ENCODE measurements around the gene AMOTL1.
"Not testable (repeated sequence)": the region's sequence is repeated elsewhere in the genome, so short reads cannot be mapped to it uniquely, and the experiment has no call there.

AMOTL1 gene

DNA sequence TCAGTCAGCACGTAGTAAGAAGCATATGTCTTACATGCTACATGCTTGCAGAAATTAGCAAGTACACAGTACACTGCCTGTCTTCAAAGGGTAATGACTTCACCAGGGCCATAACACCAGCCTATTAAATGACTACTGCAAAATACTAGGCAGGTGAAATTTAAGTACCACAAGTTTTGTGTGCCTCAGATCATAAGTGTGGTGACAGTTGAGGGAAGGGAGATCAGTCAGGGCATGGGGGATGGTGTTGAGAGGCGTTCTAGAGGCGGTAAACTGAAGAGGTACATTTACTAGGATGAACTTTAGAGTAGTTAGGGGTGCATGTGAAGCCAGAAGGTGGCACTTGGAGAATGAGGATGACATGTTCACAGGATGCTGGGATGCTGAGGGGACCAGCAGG is 22.0 kb downstream of the AMOTL1 start:
- H3K4me3 ChIP-seq (replicated peaks; ENCODE audit: low read depth, low read length): no peak overlapping the region
- H3K36me3 ChIP-seq (ENCODE audit: control insufficient read depth, insufficient read depth, low read length): no peaks in the 10 kb centered on the region
- no peaks in the 10 kb centered on the region for H3K27me3 ChIP-seq (replicated peaks; ENCODE audit: control insufficient read depth, insufficient read depth, low read length)
- DNase-seq (ENCODE audit: extremely low read depth, insufficient read length): no peak
- TF ChIP-seq, protein P1, sequence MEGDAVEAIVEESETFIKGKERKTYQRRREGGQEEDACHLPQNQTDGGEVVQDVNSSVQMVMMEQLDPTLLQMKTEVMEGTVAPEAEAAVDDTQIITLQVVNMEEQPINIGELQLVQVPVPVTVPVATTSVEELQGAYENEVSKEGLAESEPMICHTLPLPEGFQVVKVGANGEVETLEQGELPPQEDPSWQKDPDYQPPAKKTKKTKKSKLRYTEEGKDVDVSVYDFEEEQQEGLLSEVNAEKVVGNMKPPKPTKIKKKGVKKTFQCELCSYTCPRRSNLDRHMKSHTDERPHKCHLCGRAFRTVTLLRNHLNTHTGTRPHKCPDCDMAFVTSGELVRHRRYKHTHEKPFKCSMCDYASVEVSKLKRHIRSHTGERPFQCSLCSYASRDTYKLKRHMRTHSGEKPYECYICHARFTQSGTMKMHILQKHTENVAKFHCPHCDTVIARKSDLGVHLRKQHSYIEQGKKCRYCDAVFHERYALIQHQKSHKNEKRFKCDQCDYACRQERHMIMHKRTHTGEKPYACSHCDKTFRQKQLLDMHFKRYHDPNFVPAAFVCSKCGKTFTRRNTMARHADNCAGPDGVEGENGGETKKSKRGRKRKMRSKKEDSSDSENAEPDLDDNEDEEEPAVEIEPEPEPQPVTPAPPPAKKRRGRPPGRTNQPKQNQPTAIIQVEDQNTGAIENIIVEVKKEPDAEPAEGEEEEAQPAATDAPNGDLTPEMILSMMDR (IDR thresholded peaks at IDR 0.05; ENCODE audit: insufficient read depth, low read length, poor library complexity, severe bottlenecking): no peak

DNA sequence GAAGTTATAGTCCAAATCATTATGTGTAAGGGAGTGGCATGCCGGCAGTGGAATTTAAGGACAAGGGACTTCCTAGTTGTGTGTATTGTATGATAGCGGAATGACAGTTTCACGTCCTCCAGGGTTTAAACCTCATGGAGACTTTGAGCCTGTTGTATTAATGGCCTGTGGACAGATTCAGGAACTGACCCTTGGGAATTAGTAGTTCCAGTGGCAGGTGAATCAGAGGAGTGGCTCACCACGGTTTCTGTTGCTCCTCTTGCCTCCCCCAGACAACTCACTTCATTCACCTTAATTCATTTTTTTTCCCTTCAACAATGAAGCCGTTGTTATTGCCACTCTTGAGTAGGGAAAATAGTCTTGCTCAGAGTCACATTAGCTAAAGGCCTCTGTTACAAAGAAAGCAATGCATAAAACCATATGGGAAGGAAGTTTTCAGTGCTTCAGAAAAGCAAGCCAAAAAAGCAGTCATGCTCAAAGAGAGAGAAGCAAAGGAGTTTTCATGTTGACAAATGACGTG is 22.6 kb downstream of the AMOTL1 start:
- no peak for DNase-seq (ENCODE audit: extremely low read depth, insufficient read length)
- Histone ChIP-seq H3K4me3 (replicated peaks; ENCODE audit: low read depth, low read length) (no peak overlapping the region), H3K27me3 (replicated peaks; ENCODE audit: control insufficient read depth, insufficient read depth, low read length) (no peaks in the 10 kb centered on the region), H3K36me3 (ENCODE audit: control insufficient read depth, insufficient read depth, low read length) (no peaks in the 10 kb centered on the region)
- TF ChIP-seq, protein P1 (IDR thresholded peaks at IDR 0.05; ENCODE audit: insufficient read depth, low read length, poor library complexity, severe bottlenecking): no peak

DNA sequence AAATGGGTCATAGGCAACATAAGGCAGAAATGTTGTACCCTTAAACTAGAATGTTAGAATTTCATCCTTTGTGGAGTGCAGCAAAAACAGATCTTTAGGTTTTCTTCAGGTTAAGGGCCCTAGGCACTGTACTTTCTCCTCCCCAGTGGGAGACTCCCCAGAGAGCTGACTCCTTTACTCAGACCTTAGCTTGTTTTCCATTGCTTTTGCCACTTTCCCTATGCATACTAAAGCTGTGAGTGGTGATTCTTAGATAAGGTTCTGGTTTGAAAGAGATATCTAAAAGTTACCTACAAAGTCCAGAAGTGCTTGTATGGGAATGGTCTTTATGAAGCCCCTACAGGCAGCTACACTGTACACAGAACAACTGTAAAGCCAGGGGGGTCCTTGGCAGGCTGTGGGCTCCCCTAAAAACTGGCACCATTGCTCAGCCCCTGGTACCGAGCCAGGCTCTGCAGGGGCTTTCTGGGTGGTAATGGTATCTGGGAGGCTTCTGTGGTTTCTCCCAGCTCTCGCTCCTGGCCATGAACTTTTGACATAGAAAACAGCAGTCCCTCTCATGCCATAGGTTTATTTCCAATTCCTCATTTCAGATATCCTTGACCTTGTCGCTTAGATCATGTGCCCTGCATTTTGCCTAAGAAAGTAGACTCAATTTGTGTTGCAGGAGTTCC is 23.2 kb downstream of the AMOTL1 start:
- no peaks in the 10 kb centered on the region for H3K36me3 ChIP-seq (ENCODE audit: control insufficient read depth, insufficient read depth, low read length)
- H3K4me3 ChIP-seq (replicated peaks; ENCODE audit: low read depth, low read length): no peak overlapping the region
- H3K27me3 ChIP-seq (replicated peaks; ENCODE audit: control insufficient read depth, insufficient read depth, low read length): no peaks in the 10 kb centered on the region; the same call in 1 of the 2 replicates
- DNase-seq (ENCODE audit: extremely low read depth, insufficient read length): no peak
- TF ChIP-seq, protein P1 (IDR thresholded peaks at IDR 0.05; ENCODE audit: insufficient read depth, low read length, poor library complexity, severe bottlenecking): no peak

DNA sequence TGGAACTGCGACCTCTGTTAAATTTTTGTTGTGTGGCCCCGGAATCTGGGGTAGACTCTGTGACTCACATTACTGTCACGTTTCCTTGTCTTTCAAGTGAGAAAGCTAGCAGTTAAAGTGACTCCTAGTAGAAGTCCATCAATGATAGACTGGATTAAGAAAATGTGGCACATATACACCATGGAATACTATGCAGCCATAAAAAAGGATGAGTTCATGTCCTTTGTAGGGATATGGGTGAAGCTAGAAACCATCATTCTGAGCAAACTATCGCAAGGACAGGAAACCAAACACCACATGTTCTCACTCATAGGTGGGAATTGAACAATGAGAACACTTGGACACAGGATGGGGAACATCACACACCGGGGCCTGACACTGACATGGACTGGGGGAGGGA is 23.8 kb downstream of the AMOTL1 start:
- not testable (repeated sequence) for DNase-seq (ENCODE audit: extremely low read depth, insufficient read length); H3K4me3 ChIP-seq (replicated peaks; ENCODE audit: low read depth, low read length)

DNA sequence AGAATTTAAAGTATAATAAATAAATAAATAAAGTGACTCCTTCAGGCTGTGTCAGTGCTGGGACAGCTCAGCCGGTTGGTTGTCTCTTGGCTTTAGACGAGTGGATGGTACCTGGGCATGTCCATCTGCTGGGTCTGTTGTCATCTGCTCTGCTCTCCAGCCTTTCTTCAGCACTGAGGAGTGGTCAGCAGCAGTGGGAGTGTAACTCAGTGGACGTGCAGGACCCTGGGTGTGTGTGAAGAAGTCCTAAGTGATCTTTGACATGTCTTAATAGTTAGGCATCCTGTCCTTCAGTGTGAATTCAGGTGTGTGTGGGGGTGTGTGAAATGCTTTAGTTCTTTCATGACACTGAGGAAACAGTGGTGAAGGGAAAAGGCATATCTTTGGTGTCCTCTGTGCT is 24.3 kb downstream of the AMOTL1 start:
- Histone ChIP-seq H3K36me3 (ENCODE audit: control insufficient read depth, insufficient read depth, low read length) (no peaks in the 10 kb centered on the region), H3K4me3 (replicated peaks; ENCODE audit: low read depth, low read length) (no peak overlapping the region), H3K27me3 (replicated peaks; ENCODE audit: control insufficient read depth, insufficient read depth, low read length) (no peaks in the 10 kb centered on the region; the same call in 1 of the 2 replicates)
- TF ChIP-seq, protein P1 (IDR thresholded peaks at IDR 0.05; ENCODE audit: insufficient read depth, low read length, poor library complexity, severe bottlenecking): no peak
- no peak for DNase-seq (ENCODE audit: extremely low read depth, insufficient read length)

More for the DNA sequence above, 23.8 kb downstream of the AMOTL1 start:
- H3K36me3 ChIP-seq (ENCODE audit: control insufficient read depth, insufficient read depth, low read length); H3K27me3 ChIP-seq (replicated peaks; ENCODE audit: control insufficient read depth, insufficient read depth, low read length): not testable (repeated sequence)

DNA sequence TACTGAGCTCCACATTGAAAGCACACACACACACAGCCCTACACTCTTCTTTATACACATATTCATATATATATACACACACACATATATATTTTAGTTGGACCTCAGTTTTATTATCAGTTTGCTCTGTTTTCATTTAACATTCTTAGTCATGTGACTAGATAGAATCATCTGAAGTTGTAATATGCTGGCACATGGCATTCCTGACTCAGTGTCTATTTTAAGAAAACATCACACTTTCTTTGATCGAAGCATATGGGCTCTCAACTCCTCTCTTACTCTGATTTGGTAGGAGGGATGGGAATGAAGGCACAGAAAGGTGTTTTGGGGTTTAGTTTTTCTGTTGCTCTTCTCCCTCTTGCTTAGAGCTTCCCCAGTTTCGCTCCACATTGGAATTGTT is 24.8 kb downstream of the AMOTL1 start:
- Histone ChIP-seq H3K36me3 (ENCODE audit: control insufficient read depth, insufficient read depth, low read length) (no peaks in the 10 kb centered on the region), H3K27me3 (replicated peaks; ENCODE audit: control insufficient read depth, insufficient read depth, low read length) (no peaks in the 10 kb centered on the region; the same call in 1 of the 2 replicates), H3K4me3 (replicated peaks; ENCODE audit: low read depth, low read length) (no peak overlapping the region)
- TF ChIP-seq, protein P1 (IDR thresholded peaks at IDR 0.05; ENCODE audit: insufficient read depth, low read length, poor library complexity, severe bottlenecking): no peak
- DNase-seq (ENCODE audit: extremely low read depth, insufficient read length): no peak

All from GM06990 (cell line).